HUDEP-2 (cell line): ENCODE results near the gene CHST1.

Experiments used
- DNase-seq, 76 experiments: peaks; one replicate each; lab custom pipeline; 2025; ENCODE audit not compliant: unreplicated experiment in 76 of 76; lab: John Stamatoyannopoulos, UW

The CHST1 gene

DNA sequence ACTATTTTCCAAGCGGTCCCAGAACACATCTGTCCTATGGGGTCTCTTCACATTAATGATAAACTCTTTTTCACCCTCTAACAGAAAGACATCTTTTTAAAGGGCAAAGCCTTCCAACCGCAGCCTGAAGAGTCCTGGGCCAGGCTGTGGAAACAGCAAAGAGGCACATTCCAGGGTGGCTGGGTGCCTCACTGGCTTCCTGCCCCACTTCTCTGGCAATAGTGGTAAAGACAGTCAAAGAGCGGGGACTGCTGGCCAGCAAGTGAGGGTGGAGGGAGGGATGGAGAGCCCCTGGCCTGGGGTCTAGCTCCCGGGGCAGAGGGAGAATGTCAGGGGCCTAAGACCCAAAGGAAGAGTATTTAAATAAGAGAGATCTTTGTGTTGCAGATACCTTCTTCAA is 10.2 kb upstream of the CHST1 start:
- DNase-seq: no peak

DNA sequence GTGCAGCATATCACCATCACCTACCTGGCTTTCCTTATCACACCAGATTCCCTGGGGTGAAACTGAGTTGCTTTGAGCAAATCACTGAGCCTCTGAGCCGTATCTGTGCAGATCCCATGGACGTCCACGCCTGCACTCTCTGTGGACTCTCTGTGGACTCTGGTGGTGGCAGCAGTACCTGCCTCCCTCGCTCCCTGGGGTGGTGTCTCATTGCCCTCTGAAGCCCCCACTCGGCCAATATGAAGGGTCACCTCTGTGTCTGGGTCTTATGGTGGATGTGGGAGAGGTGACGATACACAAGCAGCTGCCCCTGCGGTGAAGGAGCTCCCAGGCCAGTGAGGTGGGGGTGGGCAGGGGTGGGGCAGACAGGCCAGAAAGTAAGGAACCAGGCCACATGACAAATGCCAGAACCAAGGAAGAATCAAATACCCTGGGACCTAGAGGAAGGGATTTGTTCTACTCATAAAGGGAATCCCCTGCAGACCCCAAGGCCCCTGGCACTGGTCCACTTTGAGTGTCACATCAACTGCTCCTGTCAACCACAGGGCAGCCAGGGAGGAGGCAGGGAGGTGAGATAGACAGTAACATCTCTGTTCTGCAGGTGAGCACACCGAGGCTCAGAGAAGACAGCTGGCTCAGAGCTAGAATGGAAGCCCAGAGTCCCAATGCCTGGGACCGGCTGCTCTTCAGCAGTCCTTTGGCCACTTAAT is 9.2 kb upstream of the CHST1 start:
- DNase-seq: no peak

DNA sequence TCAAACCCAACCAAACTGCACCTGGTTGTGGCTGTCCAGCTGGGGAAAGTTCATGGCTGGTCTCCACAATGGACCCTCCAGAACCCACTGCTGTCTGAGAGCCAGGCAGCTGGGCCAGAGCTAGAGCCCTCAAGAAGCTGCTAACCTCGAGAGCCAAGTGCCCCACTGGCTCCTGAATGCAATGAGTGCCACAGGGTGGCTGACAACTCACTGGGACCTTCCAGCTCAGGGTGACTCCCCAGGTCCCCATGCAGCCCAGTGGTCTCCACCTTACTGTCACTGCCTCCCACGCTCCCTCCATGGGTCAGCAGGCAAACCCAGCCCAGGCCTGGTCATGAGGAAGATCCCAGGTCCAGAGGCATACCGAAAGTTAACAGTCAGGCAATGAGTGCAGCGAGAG is 8.0 kb upstream of the CHST1 start:
- no peak for DNase-seq

GRCh38 chr11:45672593-45672992 is 7.2 kb upstream of the CHST1 start:
- DNase-seq: no peak

DNA sequence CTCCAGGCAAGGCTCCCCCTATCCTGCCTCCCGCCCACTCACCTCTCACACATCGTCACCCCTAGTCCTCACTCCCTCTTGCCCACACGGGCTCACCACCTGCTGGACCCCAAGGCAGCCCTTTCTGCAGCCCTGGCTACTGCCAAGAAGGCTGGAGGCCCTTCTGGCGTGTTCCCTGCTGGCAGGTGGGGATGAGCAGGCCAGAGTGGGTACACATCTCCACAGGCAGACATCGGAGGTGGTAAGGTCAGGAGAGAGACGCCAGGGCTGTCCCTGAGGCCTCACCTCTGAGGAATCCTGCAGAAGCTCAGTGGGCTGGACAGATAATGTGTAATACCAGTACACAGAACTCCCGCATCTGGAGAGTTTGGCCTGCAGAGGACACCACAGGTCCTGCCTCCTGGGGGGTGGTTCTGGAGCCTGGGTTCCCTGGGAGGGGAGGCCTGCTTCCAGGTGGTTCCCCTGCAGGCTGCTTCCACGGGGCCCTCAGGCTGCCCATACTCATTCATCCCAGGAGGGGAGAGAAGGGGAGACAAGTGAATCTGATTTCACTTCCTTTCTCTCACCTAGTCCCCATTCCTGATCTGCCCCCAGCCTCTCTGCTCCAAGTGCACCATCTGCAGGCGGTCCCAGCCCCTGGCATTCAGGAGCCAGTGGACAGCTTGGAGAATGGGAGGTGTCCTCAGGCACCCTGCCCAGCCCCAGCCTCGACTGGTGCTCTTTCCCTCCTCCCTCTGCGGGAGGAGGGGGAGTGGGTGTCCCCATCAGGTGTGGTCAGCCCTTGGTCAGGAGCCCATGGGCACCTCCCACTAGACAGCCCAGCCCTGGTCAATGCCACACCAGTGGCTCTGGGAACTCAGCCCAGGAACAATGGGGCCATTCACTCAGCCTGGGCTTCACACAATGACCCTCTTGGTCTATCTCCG is 6.1 kb upstream of the CHST1 start:
- no peak for DNase-seq

DNA sequence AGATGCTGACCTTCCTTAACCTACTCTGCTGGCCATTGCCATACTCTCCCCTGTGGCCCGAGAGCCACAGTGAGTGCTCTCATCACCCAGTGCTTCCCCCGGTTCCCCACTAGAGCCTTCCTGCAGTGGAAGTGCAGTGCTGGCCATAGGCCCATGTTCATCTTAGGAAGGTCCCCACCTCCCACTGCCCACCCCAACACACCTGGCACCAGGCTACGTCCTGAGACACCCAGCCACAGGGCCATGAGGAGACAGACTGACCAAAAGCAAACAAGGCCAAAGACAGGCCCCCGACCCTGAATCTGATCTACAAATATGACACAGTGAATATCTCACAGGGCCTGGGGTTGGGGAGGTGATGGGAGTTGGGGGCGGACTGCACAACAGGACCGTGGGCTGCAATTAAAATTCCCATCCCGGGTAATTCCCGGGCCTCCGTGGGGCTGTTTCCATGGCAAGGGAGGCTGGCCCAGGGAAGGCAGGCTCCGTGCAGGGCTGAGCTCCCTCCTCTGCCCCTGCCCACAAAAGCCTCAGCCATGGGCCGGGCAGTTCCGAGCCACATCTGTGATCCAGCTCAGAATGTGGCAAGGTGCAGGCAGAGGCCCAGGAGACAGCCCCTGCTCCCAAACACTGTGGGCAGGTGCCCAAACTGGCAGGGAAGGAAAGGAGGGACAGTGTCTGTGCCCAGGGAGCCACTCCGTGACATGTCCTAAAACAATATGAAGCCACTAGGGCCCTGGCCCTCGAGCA is 5.1 kb upstream of the CHST1 start:
- DNase-seq: no peak

GRCh38 chr11:45669956-45670355 is 4.5 kb upstream of the CHST1 start:
- DNase-seq: no peak

DNA sequence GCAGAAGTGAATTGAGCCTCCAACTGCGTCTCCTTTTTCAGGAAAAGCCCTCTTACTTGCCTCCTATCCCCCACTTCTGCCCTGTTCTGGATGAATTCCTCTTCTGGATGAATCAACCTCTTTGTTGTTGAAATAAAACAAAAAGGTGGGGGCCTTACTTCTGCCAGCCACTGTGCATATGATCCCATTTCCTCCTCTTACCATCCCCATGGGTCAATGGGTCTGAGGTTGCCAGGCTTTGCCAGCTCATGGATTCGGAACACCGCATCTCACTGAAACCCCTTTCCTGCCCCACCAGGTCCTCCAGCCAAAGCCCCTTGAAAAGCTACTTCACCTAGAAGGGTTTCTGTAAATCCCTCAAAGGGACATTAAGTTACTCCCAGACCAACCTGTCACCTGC is 3.7 kb upstream of the CHST1 start:
- no peak for DNase-seq

DNA sequence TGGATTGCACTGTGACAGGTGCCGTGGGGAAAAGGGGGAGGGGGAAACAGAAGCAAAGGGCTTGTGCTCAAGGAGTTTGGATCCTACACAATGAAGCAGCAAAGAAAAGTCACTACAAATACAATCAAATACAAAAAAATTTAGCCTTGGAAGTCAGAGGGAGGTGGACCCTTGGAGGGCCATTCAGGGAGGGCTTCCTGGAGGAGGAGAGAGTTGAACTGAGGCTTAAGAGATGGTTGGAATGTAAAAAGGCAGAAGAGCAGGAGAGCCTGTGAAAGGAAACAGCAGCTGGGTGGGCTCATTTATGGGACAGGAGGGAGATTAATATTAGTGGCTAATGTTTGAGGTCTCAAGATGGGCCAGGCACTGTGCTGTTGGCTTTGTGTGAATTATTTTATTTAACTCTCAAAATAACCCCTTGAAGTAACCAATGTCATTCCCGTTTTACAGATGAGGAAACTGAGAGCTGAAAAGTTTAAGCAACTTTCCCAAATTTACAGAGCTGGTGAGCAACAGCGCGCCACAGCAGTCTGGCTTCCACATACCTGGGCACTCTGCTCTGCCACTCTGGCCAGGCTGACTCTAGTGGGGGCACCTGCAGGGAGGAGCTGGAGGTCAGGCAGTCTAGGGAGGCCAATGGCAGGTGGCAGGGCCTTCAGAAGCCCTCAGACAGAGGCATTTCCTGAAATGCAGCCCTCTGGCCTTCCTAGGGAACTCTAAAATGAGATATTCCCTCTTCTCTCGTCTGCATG is 2.7 kb upstream of the CHST1 start:
- no peak for DNase-seq

GRCh38 chr11:45666648-45667642 is 1.5 kb upstream of the CHST1 start:
- no peak for DNase-seq

DNA sequence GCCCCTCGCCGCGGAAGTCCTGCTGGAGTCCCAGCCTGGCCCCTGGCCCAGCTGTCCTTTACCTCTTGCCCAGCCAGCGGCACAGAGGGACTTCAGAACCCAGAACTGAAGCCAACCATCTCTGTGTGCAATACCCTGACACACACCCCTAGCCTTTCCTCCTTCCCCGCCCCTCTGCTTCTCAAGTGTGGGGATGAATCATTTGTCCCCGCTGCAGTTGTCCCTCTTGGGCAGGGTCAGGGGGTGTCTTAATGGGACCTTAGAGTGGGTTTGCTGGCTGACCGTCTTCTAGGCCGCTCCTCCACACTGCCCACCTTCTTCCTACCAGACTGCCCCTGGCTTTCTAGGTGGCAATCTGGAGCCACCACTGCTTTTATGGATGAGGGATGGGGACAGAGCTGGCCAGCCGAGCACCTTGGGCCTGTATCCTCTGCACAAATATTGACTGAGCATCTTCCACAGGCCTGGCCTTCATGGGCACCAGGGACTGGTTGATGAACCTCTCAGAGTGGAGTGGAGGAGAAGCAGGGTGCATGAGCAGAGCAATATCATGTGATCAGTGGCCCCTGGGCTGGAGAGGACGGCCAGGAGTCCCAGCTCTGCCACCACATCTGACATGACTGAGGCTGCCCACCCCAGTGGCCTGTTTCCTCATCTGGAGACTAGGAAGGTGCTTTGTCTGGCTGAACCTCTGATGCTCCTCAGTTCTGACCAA is 668 bp upstream of the CHST1 start:
- no peak for DNase-seq

DNA sequence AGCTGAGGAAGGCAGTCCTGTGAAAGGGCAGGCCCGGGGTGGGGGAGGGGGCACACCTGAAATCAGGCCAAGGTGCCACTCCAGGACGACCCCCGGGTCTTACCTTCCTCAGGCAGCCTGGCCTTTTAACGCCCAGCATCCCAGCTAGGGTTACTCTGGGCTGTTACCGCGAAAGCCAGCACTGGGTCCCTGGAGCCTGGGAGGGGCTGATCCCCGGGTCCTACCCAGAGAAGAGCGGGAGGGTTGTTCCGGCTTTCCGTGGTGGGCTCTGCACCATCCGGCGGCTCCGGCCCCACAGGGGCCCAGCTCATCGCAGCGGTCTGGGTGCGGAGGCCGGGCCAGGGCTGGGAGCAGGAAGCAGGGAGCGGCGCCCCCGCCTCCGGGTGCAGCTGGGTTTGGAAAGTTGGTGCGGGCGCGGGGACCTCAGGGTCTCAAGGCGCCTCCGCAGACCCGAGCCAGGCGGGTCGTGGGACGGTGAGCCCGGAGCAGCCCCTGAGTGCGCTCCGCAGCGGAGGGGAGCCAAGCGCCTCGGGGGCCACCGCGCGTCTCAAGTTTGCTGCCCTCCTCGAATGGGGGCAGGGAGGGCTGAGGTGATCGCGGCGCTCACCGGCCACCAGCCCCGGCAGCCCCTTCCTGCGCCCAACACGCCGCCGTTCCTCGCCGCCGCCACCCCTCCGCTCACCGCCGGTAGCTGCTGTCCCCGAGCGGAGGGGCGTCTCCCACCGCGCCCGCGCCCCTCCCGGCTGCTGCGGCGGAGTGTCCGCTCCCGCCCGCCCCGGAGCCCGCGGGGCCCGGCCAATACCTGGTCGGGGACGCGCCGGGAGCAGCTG is 831 bp downstream of the CHST1 start:
- no peak for DNase-seq

DNA sequence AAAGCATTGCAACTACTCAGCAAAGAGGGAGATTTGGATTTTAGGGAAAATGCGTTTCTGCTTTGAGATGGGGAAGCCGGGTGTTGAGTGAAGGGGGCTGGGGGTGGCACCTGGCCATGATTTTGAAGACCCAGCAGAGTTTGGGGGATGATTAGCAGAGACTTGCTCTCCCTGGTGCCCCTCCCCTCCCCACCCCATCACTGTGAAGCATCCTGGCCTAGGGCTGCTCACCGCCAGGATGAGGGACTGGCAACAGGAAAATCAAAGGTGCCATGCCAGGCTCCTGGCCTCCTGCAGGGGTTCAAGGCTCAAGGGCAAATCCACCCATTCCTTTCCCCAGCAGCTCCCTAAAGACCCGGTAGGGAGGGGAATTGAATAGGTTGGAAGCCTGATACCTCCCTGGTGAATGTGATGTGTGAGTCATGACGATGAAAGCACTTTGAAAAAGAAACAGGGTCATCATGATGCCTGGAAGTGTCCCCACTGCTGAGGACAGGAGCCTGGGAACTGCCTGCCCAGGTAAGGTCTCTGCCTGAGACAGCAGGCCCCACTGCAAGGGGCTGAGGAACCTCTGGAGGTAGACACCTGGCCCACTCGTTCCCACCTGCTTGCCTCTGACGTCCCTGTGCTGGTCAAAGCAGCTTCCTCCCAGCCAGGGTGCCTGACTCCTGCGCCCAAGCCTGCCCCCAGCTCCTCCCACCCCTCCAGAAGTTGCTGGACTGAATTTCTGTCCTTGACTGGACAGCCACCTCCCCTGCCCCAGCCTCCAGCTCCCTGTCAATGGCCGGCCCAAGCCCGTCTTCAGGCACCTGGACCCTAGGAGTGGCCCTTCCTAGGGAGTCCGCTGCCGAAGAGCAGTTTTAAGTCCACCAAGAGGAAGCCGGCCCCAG is 1.7 kb downstream of the CHST1 start:
- DNase-seq: no peak

GRCh38 chr11:45662665-45663485 is 2.5 kb downstream of the CHST1 start:
- peak in 6 of 76 experiments; percentile 5 to 53 (median 16) for DNase-seq

GRCh38 chr11:45662096-45662664 is 3.2 kb downstream of the CHST1 start:
- DNase-seq: no peak
